HCT116 (cell line): ENCODE measurements around the gene NEO1.

Experiments used
- CEBPB ChIP-seq: IDR thresholded peaks from 2 replicates; pipeline ENCODE4 v1.6.1; 2012; ENCODE audit warnings: low read depth
- POLR2A ChIP-seq: IDR thresholded peaks from 2 replicates; pipeline ENCODE4 v1.7.0; 2011; ENCODE audit warnings: borderline replicate concordance; ENCODE audit not compliant: insufficient read depth, insufficient read length; ENCODE audit errors: extremely low read depth
- POLR2AphosphoS5 ChIP-seq: IDR thresholded peaks from 2 replicates; pipeline ENCODE4 v1.6.1; 2011; ENCODE audit warnings: mild to moderate bottlenecking, low read depth, low read length, moderate library complexity
- RAD21 ChIP-seq: IDR thresholded peaks from 2 replicates; pipeline ENCODE4 v1.6.1; 2012; ENCODE audit warnings: low read depth, mild to moderate bottlenecking
- YY1 ChIP-seq: IDR thresholded peaks from 2 replicates; pipeline ENCODE4 v1.6.1; 2011; ENCODE audit warnings: low read length, low read depth, moderate library complexity, mild to moderate bottlenecking; ENCODE audit not compliant: insufficient replicate concordance; ENCODE audit errors: extremely low read depth
- TF ChIP-seq, protein P1 (sequence below), 3 experiments: fragments of 200-600 bp in 1 of 3; sonication (generic) in 1 of 3; IDR thresholded peaks in 2 of 3; conservative IDR thresholded peaks in 1 of 3; 2 replicates each; pipeline ENCODE4 v1.5.1; 2012 to 2017; ENCODE audit warnings: low read depth in 2 of 3, low read length in 2 of 3, antibody characterized with exemption in 1 of 3, borderline replicate concordance in 1 of 3, control low read depth in 1 of 3, mild to moderate bottlenecking in 1 of 3, mixed read lengths in 1 of 3, mixed run types in 1 of 3, moderate library complexity in 1 of 3; ENCODE audit not compliant: insufficient read depth in 1 of 3

DNA sequence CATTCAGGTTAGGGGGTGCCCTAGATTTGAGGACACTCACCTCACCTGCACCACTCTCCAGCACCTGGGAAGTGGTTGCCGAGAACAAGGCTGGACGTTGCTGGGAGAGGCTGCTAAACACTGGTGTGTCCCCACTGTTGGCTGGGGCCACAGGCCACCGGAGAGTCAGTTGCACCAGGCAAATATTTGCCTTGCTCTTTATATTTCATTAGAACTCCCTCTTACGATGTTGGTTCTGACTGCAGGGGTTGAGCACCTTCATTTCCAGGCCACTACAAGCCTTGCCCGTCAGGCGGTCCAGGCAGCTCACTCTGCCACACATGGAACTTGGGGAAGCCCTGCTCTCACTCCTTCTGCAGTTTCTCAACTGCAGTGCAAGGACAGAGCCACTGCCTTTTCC is 285.8 kb downstream of the NEO1 start:
- TF ChIP-seq RAD21 (no peak), POLR2AphosphoS5 (no peak), YY1 (no peak), POLR2A (no peak), CEBPB (no peak)
- TF ChIP-seq, protein P1, sequence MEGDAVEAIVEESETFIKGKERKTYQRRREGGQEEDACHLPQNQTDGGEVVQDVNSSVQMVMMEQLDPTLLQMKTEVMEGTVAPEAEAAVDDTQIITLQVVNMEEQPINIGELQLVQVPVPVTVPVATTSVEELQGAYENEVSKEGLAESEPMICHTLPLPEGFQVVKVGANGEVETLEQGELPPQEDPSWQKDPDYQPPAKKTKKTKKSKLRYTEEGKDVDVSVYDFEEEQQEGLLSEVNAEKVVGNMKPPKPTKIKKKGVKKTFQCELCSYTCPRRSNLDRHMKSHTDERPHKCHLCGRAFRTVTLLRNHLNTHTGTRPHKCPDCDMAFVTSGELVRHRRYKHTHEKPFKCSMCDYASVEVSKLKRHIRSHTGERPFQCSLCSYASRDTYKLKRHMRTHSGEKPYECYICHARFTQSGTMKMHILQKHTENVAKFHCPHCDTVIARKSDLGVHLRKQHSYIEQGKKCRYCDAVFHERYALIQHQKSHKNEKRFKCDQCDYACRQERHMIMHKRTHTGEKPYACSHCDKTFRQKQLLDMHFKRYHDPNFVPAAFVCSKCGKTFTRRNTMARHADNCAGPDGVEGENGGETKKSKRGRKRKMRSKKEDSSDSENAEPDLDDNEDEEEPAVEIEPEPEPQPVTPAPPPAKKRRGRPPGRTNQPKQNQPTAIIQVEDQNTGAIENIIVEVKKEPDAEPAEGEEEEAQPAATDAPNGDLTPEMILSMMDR (IDR thresholded peaks at IDR 0.05 in 2 of 3, conservative IDR thresholded peaks at IDR 0.05 in 1 of 3; ENCODE audit: borderline replicate concordance in 1 of 3, insufficient read depth in 1 of 3, low read depth in 2 of 3, low read length in 2 of 3), result no peak
